Breast epithelium (tissue), 3 donors: ENCODE results near the gene PLEKHA8.

Source experiments
- CTCF ChIP-seq, 3 donors: fragments of 450-650 bp; IDR thresholded peaks; one replicate each; pipeline ENCODE4 v1.5.1; 2016 to 2017; ENCODE audit warnings: antibody characterized with exemption in 3 of 3, mild to moderate bottlenecking in 3 of 3, moderate library complexity in 3 of 3
- POLR2A ChIP-seq: fragments of 450-650 bp; IDR thresholded peaks from one replicate; pipeline ENCODE4 v1.6.1; 2016; ENCODE audit warnings: antibody characterized with exemption, mild to moderate bottlenecking, moderate library complexity
- POLR2AphosphoS5 ChIP-seq, 3 donors: sonication (generic); formaldehyde crosslinking; IDR thresholded peaks; one replicate each; pipeline ENCODE4 v1.6.1; 2017; ENCODE audit warnings: antibody characterized with exemption in 3 of 3

GRCh38 chr7:30026229-30027064 lies 1.8 kb upstream of the PLEKHA8 start, which contains the start of gene FKBP14:
- TF ChIP-seq POLR2A (no peak), CTCF (IDR thresholded peaks at IDR 0.05) (no peak), POLR2AphosphoS5 (IDR thresholded peaks at IDR 0.05) (peak; percentile 57 to 60 (median 60))
